IPS-18c (cell line): ENCODE measurements around the gene MERTK.
"Not testable (repeated sequence)": the region's sequence is repeated elsewhere in the genome, so short reads cannot be mapped to it uniquely, and the experiment has no call there.

Experiments used
- H3K4me3 ChIP-seq: 2 replicates; pipeline ENCODE4 v1.7.0; 2013; ENCODE audit warnings: low read depth, mild to moderate bottlenecking, low read length, moderate library complexity; ENCODE audit not compliant: insufficient read depth
- H3K9me3 ChIP-seq: one replicate; pipeline ENCODE4 v1.6.1; 2013; ENCODE audit warnings: mild to moderate bottlenecking, low read length, moderate library complexity; ENCODE audit not compliant: control insufficient read depth, insufficient read depth

The MERTK gene

DNA sequence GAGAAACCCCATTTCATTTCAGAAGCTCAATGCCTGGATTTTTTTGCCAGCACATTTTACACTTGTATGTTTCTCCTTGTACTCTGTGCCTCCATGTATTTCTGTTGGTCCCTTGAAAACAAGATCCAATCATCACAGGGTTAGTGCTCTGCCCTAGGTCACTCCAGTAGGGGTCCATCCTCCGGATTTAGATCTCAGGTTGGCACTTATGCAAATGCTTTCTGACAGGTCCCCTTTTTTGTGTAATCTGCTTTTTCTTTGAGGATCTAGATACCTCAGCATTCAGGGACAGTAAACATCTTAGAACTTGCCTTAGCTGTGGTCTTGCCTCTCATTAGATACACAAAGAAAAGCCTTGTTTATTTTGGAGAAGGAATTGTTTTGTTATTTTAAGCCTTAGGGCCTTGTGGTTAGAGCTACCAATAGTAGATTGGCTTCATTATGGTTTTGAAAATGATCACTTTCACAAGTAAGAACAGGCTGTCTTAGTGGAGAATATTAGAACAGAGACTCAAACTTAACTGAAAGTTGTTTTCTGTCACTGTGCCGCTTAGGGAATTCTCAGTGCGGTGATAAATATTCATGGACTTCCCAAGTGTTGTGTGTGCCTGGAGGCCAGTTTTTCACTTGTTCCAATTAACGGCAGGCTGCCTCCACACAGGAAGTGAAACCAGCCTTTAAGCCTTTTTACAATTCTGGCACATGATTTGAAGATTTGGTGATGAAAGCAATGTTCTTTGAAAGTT lies 7.8 kb downstream of the MERTK start:
- Histone ChIP-seq H3K4me3 (no peak overlapping the region), H3K9me3 (no peaks in the 10 kb centered on the region)

DNA sequence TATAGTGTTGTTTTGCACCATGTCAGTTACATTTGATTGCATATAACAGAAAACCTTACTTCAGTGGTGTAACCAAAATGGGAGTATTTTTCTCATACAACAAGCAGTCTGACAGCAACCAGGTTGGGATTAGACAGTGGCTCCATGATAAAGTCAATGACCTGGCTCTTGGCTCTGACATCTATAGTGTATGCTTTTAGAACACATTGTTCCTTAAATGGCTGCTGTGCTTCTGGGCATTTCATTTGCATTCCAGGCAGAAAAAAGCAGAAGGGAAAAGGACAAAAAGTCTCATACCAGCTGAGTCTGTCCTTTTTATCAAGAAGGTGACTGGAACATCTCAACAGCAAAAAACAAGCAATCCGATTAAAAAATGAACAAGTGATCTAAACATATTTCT lies 10.2 kb downstream of the MERTK start:
- H3K9me3 ChIP-seq = no peaks in the 10 kb centered on the region

DNA sequence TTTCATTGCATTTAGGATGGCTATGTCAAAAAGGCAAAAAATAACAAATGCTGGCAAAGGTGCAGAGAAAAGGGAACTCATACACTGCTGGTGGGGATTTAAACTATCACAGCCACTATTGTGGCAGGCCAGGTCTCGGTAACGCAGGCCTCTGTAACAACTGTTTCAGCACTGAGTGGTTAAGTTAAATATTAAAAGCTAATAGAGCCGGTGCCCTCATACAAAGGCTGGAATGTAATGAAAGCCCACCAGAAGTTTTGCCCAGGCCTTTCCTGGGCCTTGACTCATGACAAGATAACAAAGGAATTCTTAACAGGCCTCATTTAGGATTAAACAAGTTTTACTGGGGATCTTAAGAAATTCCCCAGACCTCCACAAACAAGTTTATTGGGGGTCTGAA lies 10.7 kb downstream of the MERTK start:
- Histone ChIP-seq H3K4me3 (no peak overlapping the region), H3K9me3 (no peaks in the 10 kb centered on the region)

More for the DNA sequence above, 10.2 kb downstream of the MERTK start:
- no peak overlapping the region for H3K4me3 ChIP-seq

DNA sequence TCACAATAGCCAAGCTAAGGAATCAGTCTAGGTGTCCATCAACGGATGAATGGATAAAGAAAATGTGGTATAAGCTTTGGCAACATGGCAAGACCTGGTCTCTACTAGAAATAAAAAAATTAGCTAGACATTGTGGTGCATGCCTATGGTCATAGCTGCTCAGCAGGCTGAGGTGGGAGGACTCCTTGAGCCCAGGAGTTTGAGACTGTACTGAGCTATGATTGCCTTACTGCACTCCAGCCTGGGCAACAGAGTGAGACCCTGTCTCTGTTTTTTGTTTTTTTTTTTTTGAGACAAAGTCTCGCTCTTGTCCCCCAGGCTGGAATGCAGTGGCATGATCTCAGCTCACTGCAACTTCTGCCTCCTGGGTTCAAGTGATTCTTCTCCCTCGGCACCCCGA lies 11.6 kb downstream of the MERTK start:
- H3K9me3 ChIP-seq, H3K4me3 ChIP-seq: not testable (repeated sequence)

DNA sequence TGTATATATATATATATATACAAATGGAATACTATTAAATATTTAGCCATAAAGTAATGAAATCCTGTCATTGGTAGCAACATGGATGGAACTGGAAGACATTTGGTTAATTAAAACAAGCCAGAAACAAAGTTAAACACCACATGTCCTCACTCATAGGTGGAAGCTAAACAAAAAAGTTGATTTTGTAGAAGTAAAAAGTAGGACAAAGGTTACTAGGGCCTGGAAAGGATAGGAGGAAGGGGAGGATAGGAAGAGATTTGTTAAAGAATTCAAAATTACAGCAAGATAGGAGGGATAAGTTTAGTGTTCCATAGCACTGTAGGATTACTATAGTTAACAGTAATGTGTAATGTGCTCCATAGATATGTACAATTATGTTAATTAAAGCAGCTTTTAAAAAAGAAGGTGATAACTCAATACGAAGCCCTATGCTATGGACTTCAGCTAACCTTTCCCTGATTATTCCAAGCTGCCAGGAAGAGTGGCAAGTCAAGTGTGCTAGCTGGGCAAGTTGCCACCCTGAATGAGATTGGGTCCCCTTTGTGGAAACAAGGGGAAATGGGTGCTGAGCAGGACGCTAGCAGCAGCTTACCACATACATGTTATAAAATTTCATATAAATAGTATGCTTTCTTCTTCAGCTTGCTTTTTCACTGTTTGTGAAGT lies 12.3 kb downstream of the MERTK start:
- Histone ChIP-seq H3K9me3 (no peaks in the 10 kb centered on the region), H3K4me3 (no peak overlapping the region)

DNA sequence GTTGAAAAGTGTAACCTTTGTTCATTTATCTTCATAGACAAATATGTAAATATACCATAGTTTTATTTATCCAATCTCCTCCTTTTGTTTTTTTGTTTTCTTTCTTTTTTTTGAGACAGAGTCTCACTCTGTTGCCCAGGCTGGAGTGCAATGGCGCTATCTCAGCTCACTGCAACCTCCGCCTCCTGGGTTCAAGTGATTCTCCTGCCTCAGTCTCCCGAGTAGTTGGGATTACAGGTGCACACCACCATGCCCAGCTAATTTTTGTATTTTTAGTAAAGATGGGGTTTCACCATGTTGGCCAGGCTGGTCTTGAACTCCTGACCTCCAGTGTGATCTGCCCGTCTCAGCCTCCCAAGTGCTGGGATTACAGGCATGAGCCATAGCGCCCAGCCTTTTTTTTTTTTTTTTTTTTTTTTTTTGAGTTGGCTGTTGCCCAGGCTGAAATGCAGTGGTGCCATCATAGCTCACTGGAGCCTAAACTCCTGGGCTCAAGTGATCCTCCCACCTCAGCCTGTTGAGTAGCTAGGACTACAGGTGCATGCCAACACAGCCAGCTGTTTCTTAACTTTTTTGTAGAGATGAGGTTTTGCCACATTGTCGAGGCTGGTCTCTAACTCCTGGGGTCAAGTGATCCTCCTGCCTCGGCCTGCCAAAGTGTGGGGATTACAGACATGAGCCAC lies 13.0 kb downstream of the MERTK start:
- H3K4me3 ChIP-seq, H3K9me3 ChIP-seq: not testable (repeated sequence)

DNA sequence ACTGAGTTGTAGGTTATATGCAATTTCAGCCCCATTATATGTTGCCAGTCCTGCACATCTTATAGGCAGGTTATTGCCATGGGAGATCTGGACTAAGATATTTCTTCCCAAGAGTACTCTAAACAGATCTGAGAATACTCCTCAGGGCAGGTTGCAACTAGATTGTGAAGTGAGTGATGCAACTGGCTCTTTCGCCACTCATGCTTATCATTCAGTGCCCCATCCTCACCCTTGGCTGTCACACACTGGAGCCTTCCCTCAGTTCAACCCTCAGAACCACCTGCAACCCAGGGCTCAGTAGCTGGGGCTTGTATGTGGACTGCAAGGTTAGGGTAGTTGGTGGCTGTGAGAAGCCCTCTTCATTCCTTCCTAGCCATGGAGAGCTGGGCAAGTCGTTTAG lies 14.1 kb downstream of the MERTK start:
- Histone ChIP-seq H3K9me3 (no peaks in the 10 kb centered on the region), H3K4me3 (no peak overlapping the region)

DNA sequence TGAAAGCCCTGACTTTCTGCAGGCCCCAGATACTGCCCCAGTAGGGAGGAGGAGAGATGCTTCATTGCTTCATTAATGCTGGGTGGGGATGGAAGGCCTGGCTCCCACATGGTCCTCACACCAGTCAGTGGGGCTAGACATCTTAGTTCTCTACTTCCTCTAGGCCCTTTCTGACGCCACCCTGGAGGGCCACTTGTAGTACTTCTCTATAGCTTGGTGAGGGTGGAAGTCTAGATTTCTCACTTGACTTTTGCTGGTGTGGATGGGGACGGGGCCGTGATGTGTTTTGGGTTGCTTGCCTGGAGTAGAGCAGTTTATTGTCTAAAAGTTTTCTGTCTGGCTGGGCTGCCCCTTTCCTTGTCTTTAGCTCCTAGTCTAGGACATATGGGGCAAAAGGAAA lies 18.7 kb downstream of the MERTK start:
- Histone ChIP-seq H3K9me3 (no peaks in the 10 kb centered on the region), H3K4me3 (no peak overlapping the region)

DNA sequence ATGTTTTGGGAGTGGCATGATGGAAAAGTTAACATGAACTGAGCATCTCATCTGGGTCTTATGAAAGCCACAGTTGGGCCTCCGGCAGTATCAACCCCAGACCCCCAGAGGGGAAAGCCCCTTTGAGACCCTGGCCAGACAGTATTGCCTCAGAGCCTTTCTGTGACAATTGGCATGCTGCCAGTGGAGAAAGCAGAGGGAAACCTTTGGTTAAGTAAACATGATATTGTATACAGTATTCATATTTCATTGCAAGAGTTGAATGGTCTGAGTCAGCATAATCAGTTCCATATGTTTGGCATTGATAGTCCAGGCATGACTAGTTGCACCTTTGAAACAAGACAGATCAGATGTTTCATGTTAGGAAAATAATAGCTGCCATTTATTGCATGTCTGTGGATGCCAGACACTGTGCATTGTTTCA lies 20.0 kb downstream of the MERTK start:
- no peak overlapping the region for H3K4me3 ChIP-seq
- H3K9me3 ChIP-seq = no peaks in the 10 kb centered on the region

DNA sequence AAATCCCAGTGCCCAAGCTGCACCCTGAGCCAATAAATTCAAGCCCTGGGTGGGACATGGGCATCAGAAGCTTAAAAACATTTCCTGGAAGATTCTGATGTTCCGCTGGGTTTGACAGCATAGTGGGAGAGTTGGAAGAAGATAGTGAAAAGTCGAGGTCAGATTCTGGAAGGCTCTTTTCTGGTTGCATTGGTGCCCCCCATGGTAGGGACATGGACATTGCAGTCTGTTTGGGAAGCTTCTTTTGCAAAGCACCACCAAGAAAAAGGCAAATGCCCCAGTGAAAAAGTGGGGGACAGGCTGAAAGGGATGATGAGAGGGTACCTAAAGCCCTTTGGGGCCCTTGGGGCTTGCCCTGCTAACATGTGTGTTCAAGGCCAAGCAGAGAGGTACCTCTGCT lies 21.0 kb downstream of the MERTK start:
- Histone ChIP-seq H3K4me3 (no peak overlapping the region), H3K9me3 (no peaks in the 10 kb centered on the region)

DNA sequence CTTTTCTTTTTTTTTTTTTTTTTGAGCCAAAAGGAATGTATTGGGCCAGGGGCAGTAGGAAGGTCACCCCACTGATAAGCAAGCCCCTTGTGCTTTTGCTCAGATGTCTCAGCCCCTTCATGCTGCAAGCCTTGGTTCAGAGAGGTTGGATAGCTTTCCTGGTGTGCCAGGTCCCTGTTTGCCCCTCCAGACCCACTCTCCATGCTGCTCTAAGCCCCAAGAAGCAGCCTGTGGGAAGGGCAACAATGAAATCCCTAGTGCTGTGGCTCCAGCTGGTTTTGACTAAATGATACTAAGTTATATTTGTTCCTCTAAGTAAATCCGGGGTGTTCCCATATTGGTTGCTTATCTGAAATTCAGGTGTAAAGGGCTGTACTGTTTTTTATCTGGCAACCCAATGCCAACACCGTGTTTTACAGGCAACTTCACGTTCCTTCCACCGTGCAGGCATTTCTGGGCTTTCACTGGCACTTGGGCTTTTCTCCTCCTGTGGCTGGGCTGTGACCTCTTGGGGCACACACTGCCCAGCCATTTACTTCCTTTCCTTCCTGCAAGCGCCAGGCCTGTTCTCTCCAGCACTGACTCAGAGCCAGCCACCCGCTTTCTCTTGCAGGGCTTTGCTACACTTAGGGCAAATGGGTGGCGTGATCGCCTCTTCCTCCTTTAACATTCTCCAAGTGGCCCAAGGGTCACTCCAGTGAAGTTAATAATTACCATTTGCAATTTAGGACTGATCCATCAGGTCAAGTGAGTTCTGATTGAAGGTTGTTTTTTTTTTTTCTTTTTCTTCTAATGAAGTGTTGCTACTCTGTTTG lies 21.6 kb downstream of the MERTK start:
- no peaks in the 10 kb centered on the region for H3K9me3 ChIP-seq
- H3K4me3 ChIP-seq = no peak overlapping the region

DNA sequence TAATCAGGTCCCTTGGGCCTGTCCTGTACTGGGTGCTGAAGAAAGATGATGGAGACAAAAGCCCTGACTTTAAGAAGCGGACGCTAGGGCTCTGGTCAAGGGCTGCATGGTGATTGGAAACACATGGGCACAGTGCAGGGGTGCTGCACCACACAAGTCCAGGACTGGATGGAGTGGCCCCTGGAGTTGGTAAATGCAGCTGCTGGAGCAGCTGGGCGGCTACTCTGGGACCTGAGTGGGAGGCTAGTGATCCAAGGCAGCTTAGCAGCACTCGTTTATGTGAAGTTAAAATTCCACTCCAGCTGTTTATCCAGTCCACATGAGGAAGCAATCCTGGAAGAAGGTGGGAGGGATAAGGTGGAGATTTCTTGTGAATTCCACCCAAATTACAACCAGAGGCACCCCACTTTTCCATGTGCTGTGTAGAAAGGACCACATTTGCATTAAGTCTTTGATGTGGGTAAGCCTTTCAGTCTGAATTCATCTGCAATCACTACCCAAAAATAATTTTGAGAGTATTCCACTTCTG lies 24.9 kb downstream of the MERTK start:
- Histone ChIP-seq H3K4me3 (no peak overlapping the region), H3K9me3 (no peaks in the 10 kb centered on the region)

DNA sequence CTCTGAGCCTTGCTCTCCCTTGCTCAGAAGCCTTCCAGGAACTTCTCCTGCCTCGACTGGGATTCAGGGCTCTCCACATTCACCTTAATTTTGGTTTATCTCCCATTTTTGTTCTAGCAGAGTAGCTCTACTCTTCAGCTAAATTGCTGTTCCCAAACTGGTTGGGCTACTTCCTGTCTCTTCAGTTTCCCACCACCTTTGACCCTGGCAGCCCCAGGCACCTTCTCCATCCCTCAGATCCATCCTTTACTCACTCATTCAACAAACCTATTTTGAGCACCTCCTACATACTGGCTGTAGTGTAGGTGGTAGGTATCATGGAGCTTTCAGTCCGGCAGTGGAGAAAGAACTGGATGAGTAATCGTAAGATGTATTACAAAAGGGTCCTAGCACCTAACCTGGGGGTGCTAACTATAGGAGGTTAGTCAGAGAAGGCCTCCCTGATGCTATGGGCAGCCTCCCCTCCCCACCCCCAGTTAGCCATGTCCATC lies 26.3 kb downstream of the MERTK start:
- H3K9me3 ChIP-seq = peaks cover 2% of the 10 kb centered on the region
- H3K4me3 ChIP-seq = no peak overlapping the region

DNA sequence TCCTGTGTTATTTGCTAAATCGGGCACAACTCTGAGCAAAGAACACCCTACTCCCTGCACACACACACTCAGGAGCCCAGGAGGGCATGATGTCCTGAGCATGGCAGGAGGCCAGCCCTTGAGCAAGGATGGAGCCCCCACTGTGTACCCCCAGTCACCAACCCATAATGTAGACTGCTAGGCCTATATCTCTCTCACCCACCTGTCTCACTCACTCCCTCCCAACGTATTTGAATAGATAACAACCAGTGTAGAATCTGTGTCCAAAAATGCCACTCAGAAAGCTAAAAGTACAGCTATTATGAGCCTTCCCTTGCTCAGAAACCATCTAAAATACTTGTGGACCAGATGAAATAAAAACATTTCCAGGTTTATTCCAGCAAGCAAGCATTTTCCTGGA lies 29.3 kb downstream of the MERTK start:
- Histone ChIP-seq H3K4me3 (no peak overlapping the region), H3K9me3 (peaks cover 2% of the 10 kb centered on the region)

DNA sequence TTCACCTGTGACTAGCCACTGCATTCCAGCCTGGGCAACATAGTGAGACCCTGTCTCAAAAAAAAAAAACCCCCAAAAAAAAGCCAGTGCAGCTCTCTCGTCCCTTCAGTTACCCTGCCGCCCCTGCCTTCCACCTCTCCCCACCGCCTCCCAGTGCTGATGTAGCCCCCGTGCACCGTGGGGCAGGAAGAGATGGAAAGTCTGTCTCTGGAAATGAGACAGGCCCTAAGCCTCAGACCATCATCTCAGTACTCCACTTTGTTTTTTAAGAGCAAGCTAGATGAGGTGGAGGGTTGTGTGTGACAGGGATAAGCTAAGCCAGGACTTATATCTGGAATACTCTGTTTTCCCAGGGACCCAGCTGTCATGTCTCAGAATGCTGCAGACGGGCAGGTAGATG lies 32.0 kb downstream of the MERTK start:
- Histone ChIP-seq H3K9me3 (peaks cover 2% of the 10 kb centered on the region), H3K4me3 (no peak overlapping the region)

DNA sequence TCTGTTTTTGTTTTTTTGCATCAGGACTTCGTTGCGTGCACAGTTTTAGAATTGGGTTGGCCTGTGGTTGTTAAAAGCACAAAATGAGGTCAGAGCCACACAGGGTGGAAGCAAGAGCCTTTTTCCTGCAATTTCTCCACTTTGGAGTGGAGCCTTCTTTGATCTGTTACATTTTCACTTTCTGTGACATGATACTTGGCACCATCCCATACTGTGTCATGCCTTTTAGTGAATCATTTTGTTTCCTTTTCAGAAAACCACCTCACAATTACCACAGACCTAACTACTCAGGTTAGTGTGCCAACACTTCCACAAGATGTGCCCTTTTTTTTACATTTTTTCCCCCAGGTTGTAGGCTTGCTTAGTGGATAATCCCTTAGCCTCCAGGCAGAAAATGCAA lies 32.5 kb downstream of the MERTK start:
- Histone ChIP-seq H3K9me3 (peaks cover 2% of the 10 kb centered on the region), H3K4me3 (no peak overlapping the region)

DNA sequence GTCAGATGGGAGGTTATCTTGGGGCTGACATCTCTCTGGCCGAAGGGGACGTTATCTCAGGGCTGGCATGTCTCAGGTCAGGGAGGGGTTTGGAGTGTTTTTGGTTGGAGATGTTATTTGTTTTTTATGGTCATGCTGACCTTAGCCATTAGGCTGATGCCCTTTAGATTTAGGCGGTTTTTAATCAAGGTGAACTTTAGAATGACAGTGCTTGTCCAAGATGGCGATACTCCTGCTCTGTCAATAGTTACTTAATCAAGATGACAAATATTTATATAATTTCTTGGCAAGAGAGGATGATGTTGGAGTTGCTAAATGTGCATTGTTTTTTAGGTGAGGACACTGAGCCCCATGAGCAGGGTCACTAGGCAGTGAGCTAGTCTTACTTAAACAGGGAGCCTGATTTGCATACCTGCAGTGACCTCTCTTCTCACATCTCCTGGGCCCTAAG lies 34.5 kb downstream of the MERTK start:
- no peak overlapping the region for H3K4me3 ChIP-seq

More for the DNA sequence above, 34.5 kb downstream of the MERTK start:
- peaks cover 2% of the 10 kb centered on the region for H3K9me3 ChIP-seq
